Neuron (in vitro differentiated cells): ENCODE results near the gene VGLL2.

Source experiments
- H2AFZ ChIP-seq: one replicate; pipeline ENCODE4 v1.6.1; 2013; ENCODE audit warnings: low read depth, mild to moderate bottlenecking, inconsistent platforms, low read length, moderate library complexity
- H3K27me3 ChIP-seq: one replicate; pipeline ENCODE4 v1.6.1; 2013; ENCODE audit warnings: low read length; ENCODE audit not compliant: insufficient read depth
- H3K36me3 ChIP-seq: one replicate; pipeline ENCODE4 v1.6.1; 2013; ENCODE audit warnings: low read length; ENCODE audit not compliant: insufficient read depth
- H3K4me1 ChIP-seq: one replicate; pipeline ENCODE4 v1.6.1; 2013; ENCODE audit warnings: low read length; ENCODE audit not compliant: insufficient read depth
- H3K4me3 ChIP-seq: 2 replicates; pipeline ENCODE4 v1.5.1; 2013; ENCODE audit warnings: mild to moderate bottlenecking, low read length, moderate library complexity
- H3K9me3 ChIP-seq: one replicate; pipeline ENCODE4 v1.6.1; 2013; ENCODE audit warnings: low read length

The VGLL2 gene

GRCh38 chr6:117309069-117309468 is 43.7 kb downstream of the VGLL2 start:
- Histone ChIP-seq H3K9me3 (no peaks in the 10 kb centered on the region), H3K36me3 (no peaks in the 10 kb centered on the region), H3K27me3 (no peaks in the 10 kb centered on the region), H3K4me1 (no peaks in the 10 kb centered on the region), H2AFZ (no peak overlapping the region), H3K4me3 (no peak overlapping the region)

DNA sequence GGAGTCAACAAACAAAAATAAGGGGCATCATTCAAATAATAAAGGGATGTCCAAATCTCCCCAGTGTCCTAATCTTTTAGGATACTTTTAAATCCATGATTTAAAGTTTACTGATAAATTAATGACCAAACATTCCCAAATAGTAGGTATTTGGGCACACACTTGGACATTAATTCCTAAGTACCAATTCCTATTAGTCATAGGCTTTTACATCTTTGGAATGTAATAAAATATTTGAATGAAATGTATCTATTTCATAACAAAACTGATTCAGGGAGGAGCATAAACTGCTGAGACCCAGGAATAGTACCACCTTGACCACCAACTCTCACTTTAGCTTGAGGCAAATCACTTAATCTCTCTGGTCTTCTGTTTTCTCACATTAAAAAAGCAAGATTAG is 44.3 kb downstream of the VGLL2 start:
- H3K27me3 ChIP-seq = no peaks in the 10 kb centered on the region
- no peak overlapping the region for H2AFZ ChIP-seq
- no peaks in the 10 kb centered on the region for H3K9me3 ChIP-seq

DNA sequence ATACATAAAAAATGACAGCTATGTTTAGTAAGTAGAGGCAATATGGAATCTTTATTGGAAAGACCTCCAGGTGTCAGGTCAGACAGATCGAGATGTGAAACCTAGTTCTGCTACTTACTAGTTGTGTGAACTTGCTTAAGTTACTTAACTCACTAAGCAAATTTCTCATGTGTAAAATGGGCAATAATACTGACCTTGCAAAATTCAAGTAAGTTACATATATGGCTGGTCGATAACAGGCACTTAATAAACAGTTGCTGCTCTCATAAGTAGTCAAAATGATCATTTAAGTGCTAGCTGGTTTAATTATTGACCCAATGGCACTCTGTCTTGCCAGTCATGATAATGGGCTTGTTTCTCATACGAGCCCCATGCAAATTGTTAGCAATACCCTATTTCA is 46.0 kb downstream of the VGLL2 start:
- H3K36me3 ChIP-seq = no peaks in the 10 kb centered on the region
- H2AFZ ChIP-seq = no peak overlapping the region
- no peak overlapping the region for H3K4me3 ChIP-seq
- no peaks in the 10 kb centered on the region for H3K9me3 ChIP-seq
- no peaks in the 10 kb centered on the region for H3K27me3 ChIP-seq
- no peaks in the 10 kb centered on the region for H3K4me1 ChIP-seq

More for the DNA sequence above, 44.3 kb downstream of the VGLL2 start:
- Histone ChIP-seq H3K36me3 (no peaks in the 10 kb centered on the region), H3K4me3 (no peak overlapping the region), H3K4me1 (no peaks in the 10 kb centered on the region)

DNA sequence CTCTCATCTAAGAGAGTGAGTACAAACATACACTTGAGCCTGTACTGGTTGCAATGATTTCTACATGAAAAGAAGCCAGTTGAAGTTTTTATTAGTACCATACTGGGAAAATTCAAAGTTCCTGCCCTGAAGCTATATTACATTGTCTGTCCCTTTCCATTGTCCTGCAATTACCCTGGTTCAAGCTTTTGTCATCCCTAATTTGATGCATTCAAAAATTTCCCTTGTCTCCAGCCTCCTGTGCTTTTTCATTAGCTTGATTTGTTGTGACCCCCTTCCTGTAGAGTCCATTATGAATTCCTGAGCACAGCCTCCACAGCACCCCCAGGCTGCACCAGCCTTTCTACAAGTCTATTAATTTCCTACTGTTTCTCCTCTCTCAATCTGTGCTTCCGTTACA is 46.4 kb downstream of the VGLL2 start:
- Histone ChIP-seq H2AFZ (no peak overlapping the region), H3K9me3 (no peaks in the 10 kb centered on the region), H3K4me1 (no peaks in the 10 kb centered on the region), H3K4me3 (no peak overlapping the region), H3K36me3 (no peaks in the 10 kb centered on the region), H3K27me3 (no peaks in the 10 kb centered on the region)

DNA sequence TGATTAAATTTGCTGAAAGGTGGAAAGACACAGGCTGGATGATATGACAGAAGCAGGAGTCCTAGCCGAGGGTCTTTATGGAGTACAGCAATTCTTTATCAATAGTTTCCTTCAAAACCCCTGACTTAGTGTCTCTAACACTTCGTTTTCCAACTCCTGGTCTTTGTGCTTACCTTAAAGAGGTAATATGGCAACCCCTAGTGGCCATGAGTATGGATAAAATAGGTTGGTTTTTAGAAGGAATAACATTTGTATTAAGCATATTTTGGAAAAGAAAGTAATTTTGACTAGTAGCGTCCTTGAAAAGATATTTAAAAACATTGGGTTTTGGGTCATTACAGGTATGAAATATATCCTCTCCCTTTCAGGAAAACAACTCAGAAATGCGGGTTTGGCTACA is 51.9 kb downstream of the VGLL2 start:
- Histone ChIP-seq H3K4me3 (no peak overlapping the region), H3K27me3 (no peaks in the 10 kb centered on the region), H3K9me3 (no peaks in the 10 kb centered on the region), H3K4me1 (no peaks in the 10 kb centered on the region), H2AFZ (no peak overlapping the region), H3K36me3 (no peaks in the 10 kb centered on the region)
